IPS-15b (cell line): ENCODE results near the gene NFIA.

ENCODE experiments used
- H3K27me3 ChIP-seq: one replicate; pipeline ENCODE4 v1.6.1; 2013; ENCODE audit warnings: low read length; ENCODE audit not compliant: control insufficient read depth, insufficient read depth
- H3K36me3 ChIP-seq: one replicate; pipeline ENCODE4 v1.6.1; 2013; ENCODE audit warnings: low read length; ENCODE audit not compliant: control insufficient read depth, insufficient read depth
- H3K4me1 ChIP-seq: one replicate; pipeline ENCODE4 v1.6.1; 2013; ENCODE audit warnings: mild to moderate bottlenecking, low read length; ENCODE audit not compliant: control insufficient read depth, insufficient read depth
- H3K4me3 ChIP-seq: one replicate; pipeline ENCODE4 v1.5.1; 2013; ENCODE audit warnings: low read depth, low read length
- H3K9ac ChIP-seq: one replicate; pipeline ENCODE4 v1.6.1; 2013; ENCODE audit warnings: low read depth, mild to moderate bottlenecking, low read length
- H3K9me3 ChIP-seq: one replicate; pipeline ENCODE4 v1.6.1; 2013; ENCODE audit warnings: mild to moderate bottlenecking, low read length; ENCODE audit not compliant: control insufficient read depth, insufficient read depth

The NFIA gene

DNA sequence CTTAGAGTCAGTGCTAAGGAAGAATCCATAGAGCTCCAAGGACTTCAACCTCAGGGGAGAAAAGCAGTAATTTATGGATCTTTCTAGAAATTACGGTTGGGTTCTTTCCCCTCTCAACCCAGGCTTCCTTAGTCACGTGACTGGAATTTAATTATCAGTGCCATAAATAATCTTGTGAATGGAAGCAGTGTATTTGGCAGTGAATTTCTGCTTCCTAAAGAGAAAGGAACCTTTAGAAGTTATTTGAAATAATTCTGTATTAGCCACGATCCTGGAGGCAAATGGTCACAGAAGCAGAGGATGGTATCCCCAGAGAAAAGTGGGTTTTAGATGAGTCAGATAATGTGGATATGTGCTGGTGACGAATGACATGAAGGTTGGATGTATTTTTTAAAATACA lies 89.6 kb downstream of the NFIA start:
- H3K9ac ChIP-seq = no peak overlapping the region
- no peaks in the 10 kb centered on the region for H3K36me3 ChIP-seq
- H3K4me3 ChIP-seq = no peak overlapping the region
- no peaks in the 10 kb centered on the region for H3K27me3 ChIP-seq
- H3K9me3 ChIP-seq = no peaks in the 10 kb centered on the region
- H3K4me1 ChIP-seq = peaks cover 5% of the 10 kb centered on the region

DNA sequence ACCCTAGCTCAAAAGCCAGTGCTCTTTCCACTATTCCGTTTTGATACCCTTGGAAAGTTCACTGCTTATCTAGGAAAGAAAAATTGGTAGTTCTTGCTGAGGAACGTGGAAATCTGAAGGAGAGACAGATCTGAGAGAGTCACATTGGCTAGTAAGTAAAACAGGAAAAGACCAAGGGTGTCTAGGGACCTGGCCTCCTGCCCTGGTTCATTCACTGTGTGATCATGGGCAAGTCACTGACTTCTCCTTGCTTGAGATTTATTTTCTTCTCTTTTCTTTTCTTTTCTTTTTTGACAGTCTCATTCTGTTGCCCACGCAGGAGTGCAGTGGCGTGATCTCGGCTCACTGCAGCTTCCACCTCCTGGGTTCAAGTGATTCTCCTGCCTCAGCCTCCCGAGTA lies 90.8 kb downstream of the NFIA start:
- Histone ChIP-seq H3K4me1 (peaks cover 5% of the 10 kb centered on the region), H3K36me3 (no peaks in the 10 kb centered on the region), H3K4me3 (no peak overlapping the region), H3K9me3 (no peaks in the 10 kb centered on the region), H3K27me3 (no peaks in the 10 kb centered on the region), H3K9ac (no peak overlapping the region)

DNA sequence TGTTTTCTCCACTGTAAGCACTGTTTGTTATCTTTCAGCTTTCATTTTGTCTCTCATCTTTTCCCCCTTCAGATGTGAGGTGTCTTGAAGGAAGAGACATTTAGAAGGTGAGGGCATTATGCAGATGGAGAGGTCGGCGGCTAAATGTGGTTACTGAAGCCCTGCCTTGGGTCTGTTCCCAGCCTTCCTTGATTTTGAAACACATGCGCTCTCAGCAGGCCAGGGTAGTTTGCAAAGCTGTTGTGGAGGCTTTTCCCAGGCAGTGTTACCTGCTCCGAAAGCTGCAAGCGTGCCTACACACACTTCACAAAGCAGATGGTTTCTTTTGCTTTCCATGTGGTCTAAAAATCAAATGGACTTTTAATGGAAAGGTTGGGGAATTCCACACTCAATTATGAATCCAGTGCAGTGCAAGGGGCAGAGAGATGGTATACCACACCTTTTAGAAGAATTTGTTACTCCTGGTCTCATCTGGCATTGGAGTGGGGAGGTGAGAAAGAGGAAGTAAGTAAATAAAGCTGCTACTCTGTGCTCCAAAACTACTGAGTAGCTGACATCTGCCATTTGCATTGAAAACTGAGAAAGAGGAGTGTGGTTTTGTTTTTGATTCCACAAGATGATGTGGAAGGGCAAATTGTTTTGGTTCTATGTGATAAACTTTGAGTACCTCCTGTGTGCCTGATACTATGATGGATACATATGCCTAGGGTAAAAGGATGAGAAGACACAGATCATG lies 91.9 kb downstream of the NFIA start:
- Histone ChIP-seq H3K27me3 (no peaks in the 10 kb centered on the region), H3K4me3 (no peak overlapping the region), H3K4me1 (peaks cover 5% of the 10 kb centered on the region), H3K36me3 (no peaks in the 10 kb centered on the region), H3K9me3 (no peaks in the 10 kb centered on the region), H3K9ac (no peak overlapping the region)

DNA sequence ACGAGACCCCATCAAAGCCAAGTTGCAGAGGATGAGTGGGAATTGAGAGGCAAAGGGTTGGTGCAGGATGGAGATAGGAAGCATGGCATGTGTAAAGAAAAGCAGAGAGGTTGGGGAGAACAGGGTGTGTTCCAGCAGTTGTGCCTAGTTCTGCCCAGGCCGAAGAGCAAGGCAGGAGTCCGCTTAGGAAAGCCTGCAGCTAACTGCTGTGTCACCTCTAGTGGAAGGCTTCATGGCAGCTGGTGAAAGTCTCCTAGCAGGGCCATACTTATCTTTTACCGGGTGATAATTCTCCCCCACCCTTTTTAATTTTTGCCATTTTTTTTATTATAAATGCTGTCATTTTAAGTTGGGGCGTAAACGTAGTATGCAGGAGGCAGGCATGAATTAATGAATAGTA lies 93.6 kb downstream of the NFIA start:
- H3K4me3 ChIP-seq = no peak overlapping the region
- H3K36me3 ChIP-seq = no peaks in the 10 kb centered on the region
- H3K27me3 ChIP-seq = no peaks in the 10 kb centered on the region
- H3K9me3 ChIP-seq = no peaks in the 10 kb centered on the region
- no peak overlapping the region for H3K9ac ChIP-seq
- peaks cover 5% of the 10 kb centered on the region for H3K4me1 ChIP-seq

DNA sequence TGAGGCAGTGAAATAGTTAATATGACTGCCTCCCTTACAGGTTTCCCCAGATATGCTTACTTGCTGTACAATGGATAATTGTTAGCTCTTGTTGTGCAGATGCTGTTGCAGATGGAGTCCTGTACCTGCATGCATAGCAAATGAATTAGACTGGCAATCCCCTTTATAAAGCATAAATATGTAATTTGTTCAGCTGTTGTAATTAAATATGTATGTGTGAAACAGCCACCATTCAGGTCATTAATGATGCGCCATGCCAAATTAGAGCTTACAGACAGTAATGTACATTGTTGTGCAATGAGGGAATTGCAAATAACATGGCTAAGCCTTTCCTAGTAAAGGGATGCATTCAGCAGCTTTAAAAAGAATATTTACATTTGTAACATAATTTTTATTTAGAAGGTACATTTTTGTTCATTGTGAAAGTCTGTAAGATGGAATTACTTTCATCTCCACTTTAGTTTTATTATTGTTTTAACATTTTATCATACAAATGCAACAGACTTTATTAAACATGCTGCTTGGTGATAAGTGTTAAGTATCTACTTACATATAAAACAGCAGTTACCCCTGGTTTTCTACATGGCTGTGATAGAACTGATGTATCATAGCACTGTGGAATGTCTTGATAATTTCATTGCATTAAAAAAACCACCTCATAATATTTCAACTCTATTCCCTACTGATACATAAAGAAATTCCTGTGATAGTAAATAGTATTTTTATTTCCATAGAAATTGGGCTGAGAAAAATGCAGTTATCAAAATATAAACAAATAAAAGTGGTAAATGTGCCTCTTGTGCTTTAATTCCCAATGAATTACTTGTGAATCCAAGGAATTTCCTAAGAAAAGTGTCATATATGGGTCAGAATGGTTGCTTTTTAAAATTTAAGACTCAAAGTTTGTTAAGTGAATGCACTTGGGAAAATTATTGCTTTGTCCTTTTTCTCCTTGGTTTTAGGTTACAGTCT lies 99.0 kb downstream of the NFIA start:
- Histone ChIP-seq H3K4me1 (no peaks in the 10 kb centered on the region), H3K27me3 (no peaks in the 10 kb centered on the region), H3K4me3 (no peak overlapping the region), H3K9me3 (no peaks in the 10 kb centered on the region), H3K9ac (no peak overlapping the region), H3K36me3 (no peaks in the 10 kb centered on the region)

DNA sequence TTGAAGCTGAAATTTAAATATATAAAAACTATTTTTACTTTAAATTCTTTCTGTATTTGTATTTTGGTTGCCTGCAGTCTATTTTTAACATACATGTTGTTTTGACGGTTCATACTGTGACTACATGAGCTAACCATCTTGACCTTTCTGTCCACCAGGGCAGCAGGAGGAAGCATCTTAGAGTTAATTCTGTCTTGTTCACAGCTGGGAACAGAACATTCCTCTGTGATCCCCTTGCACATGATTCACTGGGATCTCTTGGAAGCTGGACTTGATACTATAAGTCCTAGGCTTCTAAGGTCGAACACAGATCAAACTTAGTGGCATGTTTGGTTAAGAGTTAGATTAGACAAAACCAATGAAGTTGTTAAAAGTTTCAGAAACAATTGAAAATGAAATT lies 99.7 kb downstream of the NFIA start:
- no peaks in the 10 kb centered on the region for H3K9me3 ChIP-seq
- H3K36me3 ChIP-seq = no peaks in the 10 kb centered on the region
- no peaks in the 10 kb centered on the region for H3K27me3 ChIP-seq
- no peak overlapping the region for H3K4me3 ChIP-seq
- no peaks in the 10 kb centered on the region for H3K4me1 ChIP-seq
- H3K9ac ChIP-seq = no peak overlapping the region

DNA sequence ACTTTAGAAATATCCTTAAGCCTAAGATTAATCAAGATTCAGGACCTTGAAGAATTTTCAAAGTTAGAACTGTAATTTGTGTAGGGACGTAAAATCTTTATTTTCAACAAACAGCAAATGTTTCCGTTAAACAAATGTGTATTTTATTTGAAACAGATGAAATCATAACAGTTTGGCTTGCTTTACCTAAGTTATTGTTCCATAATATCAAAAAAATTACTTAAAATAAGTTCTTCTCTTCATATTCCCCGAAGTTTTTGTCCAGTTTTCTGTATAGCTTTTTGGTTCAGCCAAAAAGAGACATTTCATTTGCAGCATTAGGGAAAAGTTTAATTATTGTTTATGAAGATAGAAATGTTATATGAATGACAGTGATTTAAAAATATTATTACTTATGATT lies 100.1 kb downstream of the NFIA start:
- Histone ChIP-seq H3K9me3 (no peaks in the 10 kb centered on the region), H3K4me1 (peaks cover 1% of the 10 kb centered on the region), H3K4me3 (no peak overlapping the region), H3K9ac (no peak overlapping the region), H3K36me3 (no peaks in the 10 kb centered on the region), H3K27me3 (no peaks in the 10 kb centered on the region)

DNA sequence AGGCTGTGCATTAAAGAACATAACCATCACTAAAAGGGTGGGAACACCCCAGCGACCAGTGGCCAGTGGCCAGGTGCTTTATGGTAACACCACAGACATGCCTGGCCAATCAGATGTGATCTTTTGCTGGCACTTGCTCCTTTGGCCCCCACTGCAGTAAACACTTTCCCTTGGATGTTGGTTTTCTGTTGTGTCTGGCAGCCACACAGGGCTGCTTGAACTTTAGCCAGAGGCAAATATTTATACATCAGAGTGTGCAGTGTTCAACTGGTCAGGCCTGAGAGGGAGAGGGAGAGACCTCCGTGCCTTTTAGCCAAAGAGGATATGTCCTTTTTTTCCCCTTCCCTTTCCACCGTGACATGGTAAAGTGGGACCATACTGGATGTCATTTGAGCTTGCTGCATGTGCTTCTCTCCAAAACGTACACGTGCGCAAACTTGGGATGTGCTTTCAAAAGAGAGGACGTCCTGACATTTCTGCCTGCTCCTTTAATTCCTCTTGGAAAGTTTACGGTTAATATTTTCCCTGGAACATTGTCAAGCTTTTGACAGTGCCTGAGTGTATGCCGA lies 101.2 kb downstream of the NFIA start:
- H3K9ac ChIP-seq = no peak overlapping the region
- no peaks in the 10 kb centered on the region for H3K27me3 ChIP-seq
- no peaks in the 10 kb centered on the region for H3K36me3 ChIP-seq
- H3K4me3 ChIP-seq = no peak overlapping the region
- H3K4me1 ChIP-seq = peaks cover 3% of the 10 kb centered on the region
- no peaks in the 10 kb centered on the region for H3K9me3 ChIP-seq

DNA sequence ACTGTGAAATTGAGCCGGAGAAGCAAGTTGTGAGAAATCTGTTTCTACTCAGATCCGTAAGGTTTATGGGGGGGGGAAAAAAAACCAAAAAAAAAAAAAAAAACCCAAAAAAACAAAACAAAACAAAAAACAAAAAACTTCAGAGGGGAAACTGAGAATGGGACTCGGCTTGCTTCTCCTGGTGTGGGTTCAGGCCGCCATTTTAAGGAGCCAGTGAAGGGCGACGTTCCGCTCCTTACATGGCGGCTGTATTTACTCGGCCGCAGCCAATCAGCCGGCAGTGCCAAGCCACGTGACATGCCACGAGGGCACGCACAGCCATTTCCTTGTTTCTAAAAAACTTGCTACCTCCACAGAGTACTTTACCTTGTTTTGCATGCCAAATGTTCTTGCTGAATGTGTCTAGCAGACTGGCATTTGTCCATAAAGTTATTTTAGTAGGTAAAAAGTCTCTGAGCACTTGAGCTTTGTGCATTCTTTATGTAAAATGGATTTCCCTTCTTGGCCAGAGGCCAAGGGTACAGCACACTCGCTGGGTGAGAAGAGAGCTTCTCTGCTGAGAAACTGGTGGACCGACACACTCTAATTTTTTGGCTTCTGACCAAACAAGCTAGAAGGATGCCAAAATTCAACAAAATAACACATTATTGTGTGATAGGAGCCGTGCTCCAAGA lies 101.8 kb downstream of the NFIA start:
- no peaks in the 10 kb centered on the region for H3K27me3 ChIP-seq
- no peak overlapping the region for H3K4me3 ChIP-seq
- H3K4me1 ChIP-seq = peaks cover 3% of the 10 kb centered on the region
- H3K36me3 ChIP-seq = no peaks in the 10 kb centered on the region
- H3K9me3 ChIP-seq = no peaks in the 10 kb centered on the region
- no peak overlapping the region for H3K9ac ChIP-seq

DNA sequence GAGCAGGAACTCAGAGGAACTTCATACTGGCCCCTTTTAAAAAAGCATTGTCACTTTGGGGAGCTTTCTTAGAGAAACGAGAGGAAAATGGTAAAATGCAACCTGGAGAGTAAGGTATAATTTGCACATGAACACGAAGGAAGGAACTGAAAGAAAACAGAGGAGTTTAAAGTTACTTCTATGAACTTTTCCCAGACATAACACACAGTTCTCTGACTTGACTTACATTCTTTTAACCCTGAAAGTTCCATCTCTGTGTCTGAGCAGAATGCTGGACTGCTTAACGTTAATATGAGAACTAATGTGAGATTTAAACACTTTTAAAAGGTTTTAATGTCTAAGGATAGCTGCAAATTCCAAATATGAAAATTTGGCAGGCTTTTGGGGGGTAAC lies 102.3 kb downstream of the NFIA start:
- no peaks in the 10 kb centered on the region for H3K36me3 ChIP-seq
- H3K4me1 ChIP-seq = peaks cover 3% of the 10 kb centered on the region
- H3K4me3 ChIP-seq = no peak overlapping the region
- H3K9me3 ChIP-seq = no peaks in the 10 kb centered on the region
- H3K9ac ChIP-seq = no peak overlapping the region
- no peaks in the 10 kb centered on the region for H3K27me3 ChIP-seq

DNA sequence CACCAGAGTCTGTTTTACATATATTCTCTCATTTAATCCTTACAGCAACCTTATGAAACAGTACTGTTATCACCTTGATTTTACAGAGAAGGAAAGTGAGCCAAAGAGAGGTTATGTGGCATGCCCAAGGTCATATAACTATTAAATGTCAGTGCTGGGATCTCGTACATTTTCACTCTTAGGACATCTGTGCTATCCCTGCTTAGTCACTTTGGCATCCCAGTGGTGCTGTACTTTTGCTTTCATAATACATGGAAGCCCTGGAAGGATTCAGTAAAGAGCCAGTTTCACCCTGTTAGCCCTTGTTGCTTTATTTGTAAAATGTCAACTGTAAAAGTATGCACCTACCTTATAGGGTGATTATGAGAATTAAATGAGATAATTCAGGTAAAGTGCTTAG lies 104.4 kb downstream of the NFIA start:
- peaks cover 3% of the 10 kb centered on the region for H3K4me1 ChIP-seq
- H3K27me3 ChIP-seq = no peaks in the 10 kb centered on the region
- H3K9me3 ChIP-seq = no peaks in the 10 kb centered on the region
- H3K4me3 ChIP-seq = no peak overlapping the region
- H3K9ac ChIP-seq = no peak overlapping the region
- no peaks in the 10 kb centered on the region for H3K36me3 ChIP-seq
